Osteocyte (in vitro differentiated cells): ENCODE data around the gene CTBP2. TPM values are rescaled to one million over a fixed set of nuclear protein-coding genes. Genes with fewer than 3 reads are reported as not detected.
"Not testable (repeated sequence)": the region's sequence is repeated elsewhere in the genome, so short reads cannot be mapped to it uniquely, and the experiment has no call there.

Source experiments
- DNase-seq: peaks from one replicate; pipeline ENCODE4 v3.0.0; 2021; ENCODE audit warnings: mixed read lengths; ENCODE audit not compliant: unreplicated experiment; ENCODE audit errors: extremely low spot score
- H3K27ac Mint-ChIP-seq: one replicate; pipeline ENCODE4 v1.8.0; 2021; ENCODE audit warnings: mild to moderate bottlenecking, mixed read lengths; ENCODE audit not compliant: unreplicated experiment
- H3K27me3 Mint-ChIP-seq: one replicate; pipeline ENCODE4 v1.8.0; 2021; ENCODE audit warnings: mixed read lengths; ENCODE audit not compliant: unreplicated experiment
- H3K36me3 Mint-ChIP-seq: one replicate; pipeline ENCODE4 v1.8.0; 2021; ENCODE audit warnings: mixed read lengths; ENCODE audit not compliant: unreplicated experiment
- H3K4me1 Mint-ChIP-seq: one replicate; pipeline ENCODE4 v1.8.0; 2021; ENCODE audit warnings: mixed read lengths; ENCODE audit not compliant: unreplicated experiment
- H3K4me3 Mint-ChIP-seq: one replicate; pipeline ENCODE4 v1.8.0; 2021; ENCODE audit warnings: mild to moderate bottlenecking, moderate library complexity, mixed read lengths; ENCODE audit not compliant: unreplicated experiment
- H3K9me3 Mint-ChIP-seq: one replicate; pipeline ENCODE4 v1.8.0; 2021; ENCODE audit warnings: mixed read lengths; ENCODE audit not compliant: unreplicated experiment
- CTCF ChIP-seq: fragments of 200-600 bp; sonication (generic); IDR thresholded peaks from 2 replicates; pipeline ENCODE4 v1.5.0; 2021; ENCODE audit warnings: antibody characterized with exemption, mild to moderate bottlenecking, moderate library complexity
- total RNA-seq: library from RNA; stranded (reverse); gene quantifications from 2 replicates; pipeline ENCODE4 v1.2.1, GENCODE V29; 2021

Gene CTBP2
- total RNA-seq, 1 donor from 2014 or later, result 125 TPM

- no peak overlapping the region for H3K4me3 Mint-ChIP-seq
- no peak for TF ChIP-seq CTCF
- no peak overlapping the region for H3K27ac Mint-ChIP-seq
- H3K4me1 Mint-ChIP-seq, result peaks cover 9% of the 10 kb centered on the region
- DNase-seq, result no peak
- peaks cover 64% of the 10 kb centered on the region for H3K36me3 Mint-ChIP-seq
- no peaks in the 10 kb centered on the region for H3K9me3 Mint-ChIP-seq
- H3K27me3 Mint-ChIP-seq, result no peaks in the 10 kb centered on the region
These were observed 169.4 kb downstream of the CTBP2 start for GRCh38 chr10:124990671-124991625.

- Mint-ChIP-seq H3K36me3 (peaks cover 65% of the 10 kb centered on the region), H3K4me1 (peaks cover 9% of the 10 kb centered on the region), H3K9me3 (no peaks in the 10 kb centered on the region), H3K27ac (peak overlapping the region; percentile 63), H3K4me3 (no peak overlapping the region), H3K27me3 (no peaks in the 10 kb centered on the region)
- no peak for TF ChIP-seq CTCF
- DNase-seq, result no peak
These were observed 170.8 kb downstream of the CTBP2 start for GRCh38 chr10:124989526-124989925.

GRCh38 chr10:124988753-124989152 is 171.6 kb downstream of the CTBP2 start:
- not testable (repeated sequence) for H3K4me3 Mint-ChIP-seq, H3K4me1 Mint-ChIP-seq, H3K27me3 Mint-ChIP-seq, DNase-seq, H3K9me3 Mint-ChIP-seq
- Mint-ChIP-seq H3K36me3 (peaks cover 64% of the 10 kb centered on the region), H3K27ac (peak overlapping the region; percentile 63)

GRCh38 chr10:124987788-124988187 is 172.6 kb downstream of the CTBP2 start:
- Mint-ChIP-seq H3K4me1 (peaks cover 9% of the 10 kb centered on the region), H3K27ac (peak overlapping the region; percentile 52), H3K9me3 (no peaks in the 10 kb centered on the region), H3K27me3 (no peaks in the 10 kb centered on the region), H3K36me3 (peaks cover 63% of the 10 kb centered on the region), H3K4me3 (no peak overlapping the region)
- TF ChIP-seq CTCF, result no peak
- no peak for DNase-seq

- H3K27me3 Mint-ChIP-seq, result no peaks in the 10 kb centered on the region
- TF ChIP-seq CTCF, result no peak
- no peak overlapping the region for H3K4me3 Mint-ChIP-seq
- H3K4me1 Mint-ChIP-seq, result peaks cover 7% of the 10 kb centered on the region
- no peak for DNase-seq
- no peak overlapping the region for H3K27ac Mint-ChIP-seq
- no peaks in the 10 kb centered on the region for H3K9me3 Mint-ChIP-seq
- H3K36me3 Mint-ChIP-seq, result peaks cover 64% of the 10 kb centered on the region
These were observed 175.2 kb downstream of the CTBP2 start for GRCh38 chr10:124985162-124985561.
